ENCODE measurements around the gene KDM8.
"Not testable (repeated sequence)": the region's sequence is repeated elsewhere in the genome, so short reads cannot be mapped to it uniquely, and the experiment has no call there.

Gene KDM8

DNA sequence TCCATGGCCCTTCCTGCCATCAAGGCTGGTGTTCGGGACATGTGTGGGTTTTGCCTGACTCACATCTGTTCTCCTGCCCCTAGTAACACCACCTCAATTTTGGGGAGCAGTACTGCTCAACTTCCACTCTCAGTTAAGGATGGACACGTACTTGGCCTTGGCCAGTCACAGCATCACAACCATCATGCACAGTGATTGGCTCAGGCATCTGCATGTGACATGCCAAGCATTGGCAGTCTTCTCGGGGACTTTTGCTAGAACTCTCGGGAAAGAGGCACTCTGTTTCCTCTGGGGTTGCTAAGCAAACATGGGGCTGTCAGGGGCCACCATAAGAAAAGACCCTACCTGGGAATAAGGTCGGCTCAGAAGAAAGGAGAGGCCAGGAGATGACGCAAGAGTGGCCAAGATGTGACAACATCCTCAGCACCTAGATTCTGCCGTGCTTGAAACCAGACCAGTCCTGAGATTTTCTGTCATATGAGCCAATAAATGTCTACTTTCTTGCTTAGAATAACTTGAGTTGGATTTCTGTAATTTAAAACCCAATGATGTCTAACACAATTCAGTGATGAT is 11.9 kb upstream of the KDM8 start:
- no peak for DNase-seq (ENCODE audit: low spot score)

GRCh38 chr16:27193300-27193990 is 9.9 kb upstream of the KDM8 start:
- DNase-seq (ENCODE audit: low spot score): no peak

DNA sequence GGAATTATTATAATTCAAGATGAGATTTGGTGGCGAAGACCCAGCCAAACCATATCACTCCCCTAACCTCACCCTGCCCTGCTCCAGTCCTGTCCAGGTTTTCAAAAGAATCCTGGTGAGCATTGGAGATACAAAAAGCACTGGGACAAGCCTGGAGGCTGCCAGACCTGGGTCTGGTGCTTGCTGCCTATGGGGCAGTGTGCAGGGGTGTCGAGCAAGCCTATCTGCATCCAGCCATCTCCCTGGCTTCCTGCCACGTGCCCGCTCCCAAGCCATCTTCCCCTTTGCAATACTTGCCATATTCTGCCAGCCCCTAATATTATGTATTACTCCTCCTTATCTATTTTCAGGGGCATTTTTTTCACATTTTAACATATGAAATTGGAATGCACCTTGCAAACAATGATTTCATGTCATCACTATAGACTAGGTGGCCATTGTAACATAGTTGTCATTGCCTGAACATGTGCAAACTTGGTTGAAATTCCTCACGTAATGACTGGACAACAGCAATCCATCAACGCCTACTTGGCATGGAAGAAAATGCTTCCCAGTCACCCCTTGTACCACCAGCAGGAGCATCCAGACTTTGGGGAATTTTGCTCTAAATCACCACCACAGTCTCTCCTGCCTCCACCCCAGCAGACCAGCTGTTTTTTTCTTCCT is 8.1 kb upstream of the KDM8 start:
- DNase-seq (ENCODE audit: low spot score): no peak

DNA sequence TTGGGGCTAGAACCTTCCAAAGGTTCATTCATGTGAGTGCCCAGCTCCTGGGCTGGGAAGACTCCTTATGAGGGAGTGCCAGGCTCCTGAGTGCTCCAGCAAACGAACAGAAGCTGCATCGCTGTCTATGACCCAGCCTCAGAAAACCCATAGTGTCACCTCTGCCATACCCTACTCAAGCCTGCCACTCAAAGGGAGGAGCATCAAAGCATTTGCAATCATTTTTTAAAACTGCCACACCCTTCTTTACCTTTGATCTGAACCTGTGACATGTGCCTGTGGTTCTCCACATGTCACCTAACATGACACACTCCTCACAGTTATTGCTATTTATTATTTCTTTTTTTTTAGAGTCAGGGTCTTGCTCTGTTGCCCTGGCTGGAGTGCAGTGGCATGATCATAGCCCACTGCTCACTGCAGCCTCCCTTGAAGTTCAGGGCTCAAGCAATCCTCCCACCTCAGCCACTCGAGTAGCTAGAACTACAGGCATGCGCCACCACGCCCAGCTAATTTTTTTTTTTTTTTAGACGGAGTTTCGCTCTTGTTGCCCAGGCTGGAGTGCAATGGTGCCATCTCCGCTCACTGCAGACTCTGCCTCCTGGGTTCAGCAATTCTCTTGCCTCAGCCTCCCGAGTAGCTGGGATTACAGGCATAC is 7.3 kb upstream of the KDM8 start:
- no peak for DNase-seq (ENCODE audit: low spot score)

- DNase-seq (ENCODE audit: low spot score): no peak
Measured at GRCh38 chr16:27197004-27197403, 6.3 kb upstream of the KDM8 start.

DNA sequence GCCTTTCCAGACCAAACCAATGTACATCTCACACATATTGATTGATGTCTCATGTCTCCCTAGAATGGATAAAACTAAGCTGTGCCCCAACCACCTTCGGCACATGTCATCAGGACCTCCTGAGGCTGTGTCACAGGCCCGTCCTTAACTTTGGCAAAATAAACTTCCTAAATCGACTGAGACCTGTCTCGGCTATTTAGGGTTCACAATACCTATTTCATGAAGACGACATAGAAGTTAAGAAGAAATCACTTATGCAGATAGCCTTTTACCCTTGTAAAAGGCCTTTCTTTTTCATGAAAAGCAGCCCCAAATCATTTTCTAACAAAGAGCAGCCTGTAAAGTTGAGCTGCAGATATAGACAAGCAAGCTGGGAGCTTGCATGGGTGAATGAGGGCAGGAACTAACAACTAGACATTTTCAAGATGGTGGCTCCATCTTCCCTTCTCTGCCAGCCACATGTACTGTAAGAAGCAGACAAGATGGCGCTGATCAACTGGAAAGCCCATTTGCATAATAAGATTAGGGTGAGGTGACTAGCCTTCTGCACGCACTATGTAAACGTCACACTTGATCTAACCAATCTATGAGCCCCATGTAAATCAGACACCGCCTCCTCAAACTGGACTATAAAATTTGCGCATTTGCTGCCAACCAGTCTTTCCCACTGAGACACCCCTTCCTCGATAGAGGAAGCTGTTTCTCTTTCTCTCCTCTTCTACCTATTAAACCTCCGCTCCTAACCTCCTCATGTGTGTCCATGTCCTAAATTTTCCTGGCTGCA is 4.7 kb upstream of the KDM8 start:
- DNase-seq (ENCODE audit: low spot score): no peak

DNA sequence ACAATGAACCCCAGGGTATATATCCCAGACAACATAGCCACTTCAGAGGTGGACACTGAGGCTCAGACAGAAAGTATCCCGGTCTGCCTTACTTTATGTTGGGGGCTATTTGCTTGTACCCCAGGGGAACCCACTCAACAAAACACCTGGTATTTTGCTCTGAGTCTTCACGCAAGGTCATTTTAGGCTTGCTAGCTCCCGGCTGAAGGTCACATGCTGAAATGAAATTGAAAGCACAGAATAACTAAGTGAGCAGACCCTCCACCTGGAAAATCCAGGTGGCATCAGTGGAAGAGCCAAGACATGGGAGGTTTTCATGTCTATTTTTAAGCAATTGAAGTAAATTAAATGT is 4.1 kb upstream of the KDM8 start:
- no peak for DNase-seq (ENCODE audit: low spot score)

DNA sequence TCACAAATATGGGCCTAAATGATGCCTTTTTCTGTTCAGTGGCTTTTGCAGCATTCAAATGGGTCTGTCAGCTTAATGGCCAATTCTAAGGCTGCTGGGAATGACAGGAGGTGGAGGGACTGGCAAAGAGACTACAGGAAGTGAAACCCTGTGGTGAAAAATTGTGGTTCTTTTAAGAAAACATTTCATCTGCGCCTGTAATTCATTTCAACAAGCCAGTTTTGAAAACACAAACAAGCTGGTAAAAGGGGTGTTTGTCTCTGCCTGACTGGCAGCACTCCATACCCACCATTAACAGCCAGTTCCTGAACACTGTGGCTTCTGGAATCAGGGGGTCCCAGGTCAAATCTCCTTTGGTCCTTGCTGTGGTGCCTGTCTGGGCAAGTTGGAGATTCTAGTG is 3.6 kb upstream of the KDM8 start:
- DNase-seq (ENCODE audit: low spot score): no peak

DNA sequence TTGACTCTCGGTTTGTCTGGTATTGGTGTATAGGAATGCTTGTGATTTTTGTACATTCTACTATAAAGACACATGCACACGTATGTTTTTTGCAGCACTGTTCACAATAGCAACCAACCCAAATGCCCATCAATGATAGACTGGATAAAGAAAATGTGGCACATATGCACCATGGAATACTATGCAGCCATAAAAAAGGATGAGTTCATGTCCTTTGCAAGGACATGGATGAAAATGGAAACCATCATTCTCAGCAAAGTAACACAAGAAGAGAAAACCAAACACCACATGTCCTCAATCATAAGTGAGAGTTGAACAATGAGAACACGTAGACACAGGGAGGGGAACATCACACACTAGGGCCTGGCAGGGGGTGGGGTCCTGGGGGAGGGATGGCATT is 2.4 kb upstream of the KDM8 start:
- not testable (repeated sequence) for DNase-seq (ENCODE audit: low spot score)

DNA sequence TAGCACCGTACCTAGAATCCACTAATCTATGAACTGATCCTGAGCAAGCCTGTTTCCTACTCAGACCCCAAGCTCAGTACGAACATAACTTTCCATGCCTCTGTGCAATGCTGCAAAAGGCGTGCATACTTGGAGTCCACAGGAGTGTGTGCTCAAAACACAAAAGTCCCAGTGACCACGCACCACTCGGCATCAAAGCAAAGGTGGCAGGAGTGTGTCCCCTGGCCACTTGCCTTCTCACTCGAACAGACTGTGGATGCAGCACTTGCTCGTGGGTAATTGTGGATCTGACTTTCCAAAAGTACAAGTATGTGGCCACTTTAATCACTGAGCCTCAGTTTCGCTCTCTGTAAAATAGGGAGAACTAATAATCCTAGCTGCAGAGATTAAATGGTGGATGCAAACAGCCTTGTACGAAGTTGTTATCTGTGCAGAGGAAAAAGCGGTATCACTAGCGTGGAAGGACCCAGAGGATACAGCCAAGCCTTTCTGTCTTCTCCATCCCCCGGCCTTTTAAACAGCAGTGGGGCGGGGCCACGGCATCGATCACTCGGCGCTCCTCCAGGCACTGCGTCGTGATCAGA is 311 bp upstream of the KDM8 start:
- no peak for DNase-seq (ENCODE audit: low spot score)

- no peak for DNase-seq (ENCODE audit: low spot score)
Measured at GRCh38 chr16:27204312-27204915, 1.1 kb downstream of the KDM8 start.

GRCh38 chr16:27205423-27206065 is 2.2 kb downstream of the KDM8 start:
- DNase-seq (ENCODE audit: low spot score): no peak

GRCh38 chr16:27207121-27207520 is 3.8 kb downstream of the KDM8 start:
- DNase-seq (ENCODE audit: low spot score): not testable (repeated sequence)

DNA sequence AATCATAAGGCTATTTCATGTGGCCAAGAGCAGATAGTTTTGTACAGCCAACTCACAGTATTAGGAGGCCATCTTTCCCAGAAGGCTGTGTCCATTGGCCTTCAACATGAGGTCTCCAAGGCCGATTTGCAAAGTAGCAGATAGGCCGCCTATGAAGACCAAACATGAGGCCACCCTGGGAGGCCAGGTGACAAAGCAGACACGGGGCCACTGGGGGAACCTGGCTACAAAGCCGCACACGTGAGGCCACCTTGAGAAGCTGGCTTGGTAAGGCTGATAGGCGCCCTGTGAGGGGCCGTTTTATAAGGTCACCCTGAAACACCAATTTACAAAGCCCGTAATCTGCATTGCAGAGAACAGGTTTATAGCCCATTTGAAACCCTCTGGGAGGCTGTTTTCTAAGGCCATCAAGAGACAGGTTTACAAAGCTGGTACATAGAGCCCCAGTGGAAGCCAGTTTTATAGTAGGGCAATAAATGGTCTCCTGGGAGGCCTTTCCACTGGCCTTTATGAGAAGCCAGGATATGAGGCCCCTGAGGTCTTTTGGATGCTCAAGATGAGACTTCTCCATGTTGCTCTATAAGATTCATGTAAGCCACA is 4.9 kb downstream of the KDM8 start:
- no peak for DNase-seq (ENCODE audit: low spot score)

DNA sequence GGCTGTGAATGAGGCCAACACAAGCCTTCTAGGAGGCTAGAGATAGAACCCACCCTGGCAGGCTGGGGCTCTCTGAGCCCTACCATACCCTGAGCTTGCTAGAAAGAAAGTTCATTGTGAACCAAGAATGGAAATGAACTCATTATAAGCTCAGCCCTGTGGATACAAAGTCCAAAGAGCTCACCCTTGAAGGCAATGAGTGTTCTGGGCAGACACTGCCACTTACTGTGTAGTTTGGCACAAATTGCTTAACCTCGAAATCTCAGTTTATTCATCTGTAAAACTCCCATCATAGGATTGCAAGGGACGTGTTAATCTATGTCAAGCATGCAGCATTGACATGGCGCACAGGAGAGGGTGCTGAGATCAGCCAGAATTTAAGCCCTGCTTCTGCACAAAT is 5.5 kb downstream of the KDM8 start:
- no peak for DNase-seq (ENCODE audit: low spot score)

DNA sequence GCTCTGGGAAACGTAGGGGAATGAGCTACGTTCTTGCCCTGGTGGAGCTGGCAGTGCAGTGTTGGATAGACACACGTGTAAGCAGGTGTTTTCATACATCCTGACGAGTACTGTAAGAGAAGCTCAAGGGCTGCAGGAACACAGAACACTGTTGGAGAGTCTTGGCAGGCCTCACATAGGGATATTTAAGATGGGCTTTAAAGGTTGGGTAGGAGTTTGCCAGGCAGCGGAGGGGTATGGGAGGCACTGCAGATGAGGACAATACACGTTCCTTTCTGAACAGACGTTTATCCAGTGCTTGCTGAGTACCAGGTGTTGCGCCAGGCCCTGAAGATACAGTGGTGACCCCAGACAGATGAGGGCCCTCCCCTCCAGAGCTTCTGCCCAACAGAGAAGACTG is 6.3 kb downstream of the KDM8 start:
- no peak for DNase-seq (ENCODE audit: low spot score)

DNA sequence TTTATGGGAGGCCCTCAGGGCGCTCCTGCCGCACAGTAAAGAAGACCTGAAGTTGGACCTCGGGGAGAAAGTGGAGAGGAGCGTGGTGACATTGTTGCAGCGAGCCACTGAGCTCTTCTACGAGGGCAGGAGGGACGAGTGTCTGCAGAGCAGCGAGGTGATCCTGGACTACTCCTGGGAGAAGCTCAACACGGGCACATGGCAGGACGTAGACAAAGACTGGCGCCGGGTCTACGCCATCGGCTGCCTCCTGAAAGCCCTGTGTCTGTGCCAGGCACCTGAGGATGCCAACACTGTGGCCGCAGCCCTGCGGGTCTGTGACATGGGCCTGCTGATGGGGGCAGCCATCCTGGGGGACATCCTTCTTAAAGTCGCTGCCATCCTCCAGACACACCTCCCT is 6.8 kb downstream of the KDM8 start:
- DNase-seq (ENCODE audit: low spot score): no peak

DNA sequence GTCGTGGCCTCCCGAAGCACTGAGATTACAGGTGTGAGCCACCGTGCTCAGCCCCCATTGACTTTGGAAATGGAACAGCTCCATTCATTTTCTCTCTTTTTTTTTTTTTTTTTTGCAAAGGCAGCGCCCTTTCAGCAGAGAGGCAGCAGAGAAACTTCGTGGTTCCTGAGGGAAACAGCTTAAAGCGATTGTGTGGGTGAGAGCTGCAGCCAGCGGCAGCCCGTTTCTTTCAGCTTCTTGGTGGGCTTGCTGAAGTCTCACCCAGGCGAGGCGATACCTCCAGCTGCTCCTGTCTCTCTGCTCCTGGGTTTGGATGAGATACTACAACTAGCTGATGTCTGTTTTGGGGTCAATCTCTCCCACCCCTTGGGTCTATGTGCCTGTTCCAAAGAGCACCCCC is 7.7 kb downstream of the KDM8 start:
- no peak for DNase-seq (ENCODE audit: low spot score)

DNA sequence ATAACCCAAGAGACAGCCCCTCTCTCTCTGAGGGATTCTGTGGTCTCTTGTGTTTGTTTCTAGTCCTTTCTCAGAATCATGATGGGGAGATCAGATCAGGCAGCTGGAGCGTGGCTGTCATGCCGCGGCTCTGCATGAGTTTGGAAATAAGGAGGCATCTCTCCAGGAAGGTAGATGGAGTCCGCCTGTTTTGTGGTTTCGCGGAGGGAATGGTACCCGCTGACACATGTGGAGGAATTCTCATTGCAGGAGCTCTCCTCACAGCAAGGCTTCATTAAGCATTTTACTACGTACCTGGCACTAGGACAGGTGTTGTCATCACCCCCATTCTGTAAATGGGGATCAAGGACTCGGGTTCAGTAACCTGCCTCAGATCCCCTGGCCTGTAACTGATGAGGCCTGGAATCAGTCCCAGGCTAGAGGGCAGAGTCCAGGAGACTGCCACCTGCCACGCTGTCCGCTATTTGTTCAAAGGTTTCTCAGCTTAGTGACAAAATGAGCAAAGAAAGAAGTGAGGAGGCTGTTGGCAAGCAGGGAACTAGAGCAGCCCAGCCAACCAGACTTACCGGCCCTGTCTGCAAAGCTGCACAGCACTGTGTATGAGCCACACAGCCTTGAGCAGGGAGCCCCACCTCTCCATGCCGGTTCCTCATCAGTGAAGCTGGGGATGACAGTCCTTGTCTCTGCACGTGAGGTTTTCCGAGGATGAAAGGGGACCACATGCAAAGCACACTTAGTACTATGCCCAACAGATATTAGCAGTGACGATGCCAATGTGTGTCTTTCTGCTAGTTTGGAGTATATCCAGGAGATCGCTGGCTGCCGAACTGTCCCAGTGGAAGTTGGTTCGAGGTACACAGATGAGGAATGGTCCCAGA is 11.0 kb downstream of the KDM8 start:
- no peak for DNase-seq (ENCODE audit: low spot score)

DNA sequence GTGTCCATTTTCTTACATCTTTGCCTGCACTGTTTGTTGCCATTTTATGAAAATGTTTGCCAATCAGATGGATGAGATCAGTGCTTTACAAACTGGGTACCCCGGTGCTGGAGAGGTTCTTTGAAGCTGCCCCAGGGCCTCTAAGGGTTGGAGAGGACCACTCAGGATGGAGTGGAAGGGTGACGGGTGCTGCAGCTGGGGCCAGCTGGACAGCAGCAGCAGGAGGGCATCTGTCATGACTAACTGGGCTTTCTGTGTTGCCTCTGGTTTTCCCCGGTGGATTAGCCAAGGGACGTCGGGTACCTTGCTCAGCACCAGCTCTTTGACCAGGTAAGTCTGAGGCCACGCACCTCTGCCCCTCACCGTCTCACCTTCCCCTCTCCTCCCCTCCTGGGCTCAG is 12.3 kb downstream of the KDM8 start:
- DNase-seq (ENCODE audit: low spot score): no peak
